ENCODE measurements around the gene SH3GLB2. TPM values are rescaled to one million over a fixed set of nuclear protein-coding genes. Genes with fewer than 3 reads are reported as not detected.

Gene SH3GLB2
- total and polyA plus RNA-seq, 2 experiments from 2014 or later = 21.9 to 68.0 TPM

DNA sequence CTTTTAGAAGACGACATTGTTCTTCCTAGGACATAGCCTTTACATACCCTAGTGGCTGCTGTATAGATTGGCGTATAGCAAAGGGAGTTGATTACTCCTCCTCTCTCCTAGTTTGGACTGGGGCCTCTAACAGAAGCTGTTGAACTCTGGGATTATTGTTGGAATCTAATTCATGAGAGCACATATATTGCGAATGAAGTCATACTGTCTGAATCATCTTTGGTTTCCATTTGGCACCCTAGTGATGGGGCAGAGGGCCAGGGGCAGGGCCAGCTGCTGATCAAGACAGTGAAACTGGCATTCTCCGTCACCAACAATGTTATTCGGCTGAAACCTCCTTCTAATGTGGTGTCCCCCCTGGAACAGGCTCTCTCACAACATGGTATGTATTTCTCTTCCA is 40.3 kb downstream of the SH3GLB2 start:
- TF ChIP-seq CREB1 (CRISPR knock-in tag; IDR thresholded peaks at IDR 0.05; ENCODE audit: low read depth) (no peak), ZNF114 (CRISPR knock-in tag; IDR thresholded peaks at IDR 0.05) (no peak), NANOG (IDR thresholded peaks at IDR 0.05; ENCODE audit: borderline replicate concordance) (no peak), EZH2 (IDR thresholded peaks at IDR 0.05; ENCODE audit: low read depth, unreplicated experiment) (no peak), EZH2phosphoT487 (IDR thresholded peaks at IDR 0.05; ENCODE audit: unreplicated experiment) (no peak), ZNF331 (CRISPR knock-in tag; IDR thresholded peaks at IDR 0.05; ENCODE audit: low read depth) (no peak), STAT1 (IDR thresholded peaks at IDR 0.05; ENCODE audit: unreplicated experiment) (no peak), JUNB (IDR thresholded peaks at IDR 0.05; ENCODE audit: unreplicated experiment) (no peak), POLR2AphosphoS5 (IDR thresholded peaks at IDR 0.05; ENCODE audit: low read depth) (no peak)
- TF ChIP-seq, protein P1, sequence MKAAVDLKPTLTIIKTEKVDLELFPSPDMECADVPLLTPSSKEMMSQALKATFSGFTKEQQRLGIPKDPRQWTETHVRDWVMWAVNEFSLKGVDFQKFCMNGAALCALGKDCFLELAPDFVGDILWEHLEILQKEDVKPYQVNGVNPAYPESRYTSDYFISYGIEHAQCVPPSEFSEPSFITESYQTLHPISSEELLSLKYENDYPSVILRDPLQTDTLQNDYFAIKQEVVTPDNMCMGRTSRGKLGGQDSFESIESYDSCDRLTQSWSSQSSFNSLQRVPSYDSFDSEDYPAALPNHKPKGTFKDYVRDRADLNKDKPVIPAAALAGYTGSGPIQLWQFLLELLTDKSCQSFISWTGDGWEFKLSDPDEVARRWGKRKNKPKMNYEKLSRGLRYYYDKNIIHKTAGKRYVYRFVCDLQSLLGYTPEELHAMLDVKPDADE (IDR thresholded peaks at IDR 0.05) = no peak
- TF ChIP-seq, protein P2, sequence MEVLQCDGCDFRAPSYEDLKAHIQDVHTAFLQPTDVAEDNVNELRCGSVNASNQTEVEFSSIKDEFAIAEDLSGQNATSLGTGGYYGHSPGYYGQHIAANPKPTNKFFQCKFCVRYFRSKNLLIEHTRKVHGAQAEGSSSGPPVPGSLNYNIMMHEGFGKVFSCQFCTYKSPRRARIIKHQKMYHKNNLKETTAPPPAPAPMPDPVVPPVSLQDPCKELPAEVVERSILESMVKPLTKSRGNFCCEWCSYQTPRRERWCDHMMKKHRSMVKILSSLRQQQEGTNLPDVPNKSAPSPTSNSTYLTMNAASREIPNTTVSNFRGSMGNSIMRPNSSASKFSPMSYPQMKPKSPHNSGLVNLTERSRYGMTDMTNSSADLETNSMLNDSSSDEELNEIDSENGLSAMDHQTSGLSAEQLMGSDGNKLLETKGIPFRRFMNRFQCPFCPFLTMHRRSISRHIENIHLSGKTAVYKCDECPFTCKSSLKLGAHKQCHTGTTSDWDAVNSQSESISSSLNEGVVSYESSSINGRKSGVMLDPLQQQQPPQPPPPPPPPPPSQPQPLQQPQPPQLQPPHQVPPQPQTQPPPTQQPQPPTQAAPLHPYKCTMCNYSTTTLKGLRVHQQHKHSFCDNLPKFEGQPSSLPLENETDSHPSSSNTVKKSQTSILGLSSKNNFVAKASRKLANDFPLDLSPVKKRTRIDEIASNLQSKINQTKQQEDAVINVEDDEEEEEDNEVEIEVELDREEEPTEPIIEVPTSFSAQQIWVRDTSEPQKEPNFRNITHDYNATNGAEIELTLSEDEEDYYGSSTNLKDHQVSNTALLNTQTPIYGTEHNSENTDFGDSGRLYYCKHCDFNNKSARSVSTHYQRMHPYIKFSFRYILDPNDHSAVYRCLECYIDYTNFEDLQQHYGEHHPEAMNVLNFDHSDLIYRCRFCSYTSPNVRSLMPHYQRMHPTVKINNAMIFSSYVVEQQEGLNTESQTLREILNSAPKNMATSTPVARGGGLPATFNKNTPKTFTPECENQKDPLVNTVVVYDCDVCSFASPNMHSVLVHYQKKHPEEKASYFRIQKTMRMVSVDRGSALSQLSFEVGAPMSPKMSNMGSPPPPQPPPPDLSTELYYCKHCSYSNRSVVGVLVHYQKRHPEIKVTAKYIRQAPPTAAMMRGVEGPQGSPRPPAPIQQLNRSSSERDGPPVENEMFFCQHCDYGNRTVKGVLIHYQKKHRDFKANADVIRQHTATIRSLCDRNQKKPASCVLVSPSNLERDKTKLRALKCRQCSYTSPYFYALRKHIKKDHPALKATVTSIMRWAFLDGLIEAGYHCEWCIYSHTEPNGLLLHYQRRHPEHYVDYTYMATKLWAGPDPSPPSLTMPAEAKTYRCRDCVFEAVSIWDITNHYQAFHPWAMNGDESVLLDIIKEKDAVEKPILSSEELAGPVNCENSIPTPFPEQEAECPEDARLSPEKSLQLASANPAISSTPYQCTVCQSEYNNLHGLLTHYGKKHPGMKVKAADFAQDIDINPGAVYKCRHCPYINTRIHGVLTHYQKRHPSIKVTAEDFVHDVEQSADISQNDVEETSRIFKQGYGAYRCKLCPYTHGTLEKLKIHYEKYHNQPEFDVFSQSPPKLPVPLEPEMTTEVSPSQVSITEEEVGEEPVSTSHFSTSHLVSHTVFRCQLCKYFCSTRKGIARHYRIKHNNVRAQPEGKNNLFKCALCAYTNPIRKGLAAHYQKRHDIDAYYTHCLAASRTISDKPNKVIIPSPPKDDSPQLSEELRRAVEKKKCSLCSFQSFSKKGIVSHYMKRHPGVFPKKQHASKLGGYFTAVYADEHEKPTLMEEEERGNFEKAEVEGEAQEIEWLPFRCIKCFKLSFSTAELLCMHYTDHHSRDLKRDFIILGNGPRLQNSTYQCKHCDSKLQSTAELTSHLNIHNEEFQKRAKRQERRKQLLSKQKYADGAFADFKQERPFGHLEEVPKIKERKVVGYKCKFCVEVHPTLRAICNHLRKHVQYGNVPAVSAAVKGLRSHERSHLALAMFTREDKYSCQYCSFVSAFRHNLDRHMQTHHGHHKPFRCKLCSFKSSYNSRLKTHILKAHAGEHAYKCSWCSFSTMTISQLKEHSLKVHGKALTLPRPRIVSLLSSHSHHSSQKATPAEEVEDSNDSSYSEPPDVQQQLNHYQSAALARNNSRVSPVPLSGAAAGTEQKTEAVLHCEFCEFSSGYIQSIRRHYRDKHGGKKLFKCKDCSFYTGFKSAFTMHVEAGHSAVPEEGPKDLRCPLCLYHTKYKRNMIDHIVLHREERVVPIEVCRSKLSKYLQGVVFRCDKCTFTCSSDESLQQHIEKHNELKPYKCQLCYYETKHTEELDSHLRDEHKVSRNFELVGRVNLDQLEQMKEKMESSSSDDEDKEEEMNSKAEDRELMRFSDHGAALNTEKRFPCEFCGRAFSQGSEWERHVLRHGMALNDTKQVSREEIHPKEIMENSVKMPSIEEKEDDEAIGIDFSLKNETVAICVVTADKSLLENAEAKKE (CRISPR knock-in tag; IDR thresholded peaks at IDR 0.05) = no peak
- TF ChIP-seq, protein P3, sequence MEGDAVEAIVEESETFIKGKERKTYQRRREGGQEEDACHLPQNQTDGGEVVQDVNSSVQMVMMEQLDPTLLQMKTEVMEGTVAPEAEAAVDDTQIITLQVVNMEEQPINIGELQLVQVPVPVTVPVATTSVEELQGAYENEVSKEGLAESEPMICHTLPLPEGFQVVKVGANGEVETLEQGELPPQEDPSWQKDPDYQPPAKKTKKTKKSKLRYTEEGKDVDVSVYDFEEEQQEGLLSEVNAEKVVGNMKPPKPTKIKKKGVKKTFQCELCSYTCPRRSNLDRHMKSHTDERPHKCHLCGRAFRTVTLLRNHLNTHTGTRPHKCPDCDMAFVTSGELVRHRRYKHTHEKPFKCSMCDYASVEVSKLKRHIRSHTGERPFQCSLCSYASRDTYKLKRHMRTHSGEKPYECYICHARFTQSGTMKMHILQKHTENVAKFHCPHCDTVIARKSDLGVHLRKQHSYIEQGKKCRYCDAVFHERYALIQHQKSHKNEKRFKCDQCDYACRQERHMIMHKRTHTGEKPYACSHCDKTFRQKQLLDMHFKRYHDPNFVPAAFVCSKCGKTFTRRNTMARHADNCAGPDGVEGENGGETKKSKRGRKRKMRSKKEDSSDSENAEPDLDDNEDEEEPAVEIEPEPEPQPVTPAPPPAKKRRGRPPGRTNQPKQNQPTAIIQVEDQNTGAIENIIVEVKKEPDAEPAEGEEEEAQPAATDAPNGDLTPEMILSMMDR (conservative IDR thresholded peaks at IDR 0.05; ENCODE audit: low read depth in 2 of 2) = no peak
- TF ChIP-seq, protein P4, sequence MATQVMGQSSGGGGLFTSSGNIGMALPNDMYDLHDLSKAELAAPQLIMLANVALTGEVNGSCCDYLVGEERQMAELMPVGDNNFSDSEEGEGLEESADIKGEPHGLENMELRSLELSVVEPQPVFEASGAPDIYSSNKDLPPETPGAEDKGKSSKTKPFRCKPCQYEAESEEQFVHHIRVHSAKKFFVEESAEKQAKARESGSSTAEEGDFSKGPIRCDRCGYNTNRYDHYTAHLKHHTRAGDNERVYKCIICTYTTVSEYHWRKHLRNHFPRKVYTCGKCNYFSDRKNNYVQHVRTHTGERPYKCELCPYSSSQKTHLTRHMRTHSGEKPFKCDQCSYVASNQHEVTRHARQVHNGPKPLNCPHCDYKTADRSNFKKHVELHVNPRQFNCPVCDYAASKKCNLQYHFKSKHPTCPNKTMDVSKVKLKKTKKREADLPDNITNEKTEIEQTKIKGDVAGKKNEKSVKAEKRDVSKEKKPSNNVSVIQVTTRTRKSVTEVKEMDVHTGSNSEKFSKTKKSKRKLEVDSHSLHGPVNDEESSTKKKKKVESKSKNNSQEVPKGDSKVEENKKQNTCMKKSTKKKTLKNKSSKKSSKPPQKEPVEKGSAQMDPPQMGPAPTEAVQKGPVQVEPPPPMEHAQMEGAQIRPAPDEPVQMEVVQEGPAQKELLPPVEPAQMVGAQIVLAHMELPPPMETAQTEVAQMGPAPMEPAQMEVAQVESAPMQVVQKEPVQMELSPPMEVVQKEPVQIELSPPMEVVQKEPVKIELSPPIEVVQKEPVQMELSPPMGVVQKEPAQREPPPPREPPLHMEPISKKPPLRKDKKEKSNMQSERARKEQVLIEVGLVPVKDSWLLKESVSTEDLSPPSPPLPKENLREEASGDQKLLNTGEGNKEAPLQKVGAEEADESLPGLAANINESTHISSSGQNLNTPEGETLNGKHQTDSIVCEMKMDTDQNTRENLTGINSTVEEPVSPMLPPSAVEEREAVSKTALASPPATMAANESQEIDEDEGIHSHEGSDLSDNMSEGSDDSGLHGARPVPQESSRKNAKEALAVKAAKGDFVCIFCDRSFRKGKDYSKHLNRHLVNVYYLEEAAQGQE (IDR thresholded peaks at IDR 0.05; ENCODE audit: unreplicated experiment) = no peak
- no peak overlapping the region for H3K4me3 ChIP-seq
- H3K79me2 ChIP-seq (replicated peaks; ENCODE audit: insufficient read depth) = no peaks in the 10 kb centered on the region
- no peak overlapping the region for H2AFZ ChIP-seq
- DNase-seq (ENCODE audit: low spot score) (no peak), ATAC-seq (no peak)
- peaks cover 22% of the 10 kb centered on the region for H3F3A ChIP-seq (replicated peaks; ENCODE audit: low read depth)
- Mint-ChIP-seq H3K27ac (no peak overlapping the region), H3K4me3 (no peak overlapping the region), H3K27me3 (ENCODE audit: insufficient read depth, low read depth, poor library complexity) (peaks cover 2% of the 10 kb centered on the region), H3K36me3 (ENCODE audit: low read depth) (peaks cover 69% of the 10 kb centered on the region), H3K4me1 (no peaks in the 10 kb centered on the region), H3K9me3 (no peaks in the 10 kb centered on the region)
- H3K36me3 ChIP-seq (ENCODE audit: insufficient read depth) = peaks cover 62% of the 10 kb centered on the region
- no peaks in the 10 kb centered on the region for H3K9me2 ChIP-seq (ENCODE audit: insufficient read depth)
- no peak overlapping the region for H3K4me2 ChIP-seq
- H3K27ac ChIP-seq (ENCODE audit: low read depth) = no peak overlapping the region
- no peaks in the 10 kb centered on the region for H3K4me1 ChIP-seq (ENCODE audit: insufficient read depth)
- H3K27me3 ChIP-seq (ENCODE audit: insufficient read depth) = no peaks in the 10 kb centered on the region
- H4K20me1 ChIP-seq (replicated peaks; ENCODE audit: insufficient read depth) = no peaks in the 10 kb centered on the region; the same call in 1 of the 2 replicates
